Measurements from ENCODE around the gene SLC6A11. TPM values are rescaled to one million over a fixed set of nuclear protein-coding genes. Genes with fewer than 3 reads are reported as not detected.

SLC6A11 gene
- total RNA-seq, 4 donors from 2014 or later, result 1.8 to 7.8 (median 5.3) TPM

- intact Hi-C loops (cut with DNase I; ENCODE audit: low total_unique reads), result no loop called here
- peak in 1 of 2 donors; percentile 77 for DNase-seq (ENCODE audit: low spot score in 2 of 2)
These were observed 1.5 kb downstream of the SLC6A11 start for GRCh38 chr3:10817506-10817905.

GRCh38 chr3:10822055-10822454, 6.0 kb downstream of the SLC6A11 start:
- 86 to 89% methylated on average over 5 of the region's 5 CpGs for WGBS, 2 donors

More at GRCh38 chr3:10817506-10817905, 1.5 kb downstream of the SLC6A11 start:
- WGBS, 2 donors, result 68 to 70% methylated on average over 11 of the region's 11 CpGs
- TF ChIP-seq CTCF (IDR thresholded peaks at IDR 0.05) (no peak), POLR2A (IDR thresholded peaks at IDR 0.05) (no peak)
- no peak overlapping the region for H3K4me3 ChIP-seq (ENCODE audit: low read depth, poor library complexity, severe bottlenecking)

GRCh38 chr3:10822708-10823515, 6.9 kb downstream of the SLC6A11 start:
- WGBS, 2 donors, result 80 to 83% methylated on average over 5 of the region's 5 CpGs

More at GRCh38 chr3:10822055-10822454, 6.0 kb downstream of the SLC6A11 start:
- DNase-seq (ENCODE audit: low spot score in 2 of 2), result peak in 1 of 2 donors; percentile 75
- intact Hi-C loops (cut with DNase I; ENCODE audit: low total_unique reads), result no loop called here
- H3K4me3 ChIP-seq (ENCODE audit: low read depth, poor library complexity, severe bottlenecking), result no peak overlapping the region
- TF ChIP-seq CTCF (IDR thresholded peaks at IDR 0.05) (no peak), POLR2A (IDR thresholded peaks at IDR 0.05) (no peak)

GRCh38 chr3:10823516-10823818, 7.4 kb downstream of the SLC6A11 start:
- 84 to 91% methylated on average over 2 of the region's 2 CpGs for WGBS, 2 donors
- DNase-seq (ENCODE audit: low spot score in 2 of 2), result no peak
- TF ChIP-seq CTCF (IDR thresholded peaks at IDR 0.05) (no peak), POLR2A (IDR thresholded peaks at IDR 0.05) (no peak)
- intact Hi-C loops (cut with DNase I; ENCODE audit: low total_unique reads), result no loop called here
- no peak overlapping the region for H3K4me3 ChIP-seq (ENCODE audit: low read depth, poor library complexity, severe bottlenecking)

More at GRCh38 chr3:10822708-10823515, 6.9 kb downstream of the SLC6A11 start:
- intact Hi-C loops (cut with DNase I; ENCODE audit: low total_unique reads), result no loop called here
- H3K4me3 ChIP-seq (ENCODE audit: low read depth, poor library complexity, severe bottlenecking), result no peak overlapping the region
- DNase-seq (ENCODE audit: low spot score in 2 of 2), result no peak
- no peak for TF ChIP-seq POLR2A (IDR thresholded peaks at IDR 0.05)
- no peak for TF ChIP-seq CTCF (IDR thresholded peaks at IDR 0.05)

- TF ChIP-seq POLR2A (IDR thresholded peaks at IDR 0.05) (no peak), CTCF (IDR thresholded peaks at IDR 0.05) (no peak)
- WGBS, 2 donors, result 95 to 96% methylated on average over 1 of the region's 1 CpG
- no peak for DNase-seq (ENCODE audit: low spot score in 2 of 2)
These were observed 8.4 kb downstream of the SLC6A11 start for GRCh38 chr3:10824468-10824867.

More at GRCh38 chr3:10824468-10824867, 8.4 kb downstream of the SLC6A11 start:
- no peak overlapping the region for H3K4me3 ChIP-seq (ENCODE audit: low read depth, poor library complexity, severe bottlenecking)
- intact Hi-C loops (cut with DNase I; ENCODE audit: low total_unique reads), result no loop called here

All from lower leg skin (tissue), 4 donors.